Ammon's horn (tissue), 1 donor: ENCODE measurements around the gene NDUFS7.

Experiments used
- DNase-seq: peaks from one replicate; pipeline ENCODE4 v3.0.0-alpha.2; 2016; ENCODE audit warnings: low spot score

NDUFS7 gene

DNA sequence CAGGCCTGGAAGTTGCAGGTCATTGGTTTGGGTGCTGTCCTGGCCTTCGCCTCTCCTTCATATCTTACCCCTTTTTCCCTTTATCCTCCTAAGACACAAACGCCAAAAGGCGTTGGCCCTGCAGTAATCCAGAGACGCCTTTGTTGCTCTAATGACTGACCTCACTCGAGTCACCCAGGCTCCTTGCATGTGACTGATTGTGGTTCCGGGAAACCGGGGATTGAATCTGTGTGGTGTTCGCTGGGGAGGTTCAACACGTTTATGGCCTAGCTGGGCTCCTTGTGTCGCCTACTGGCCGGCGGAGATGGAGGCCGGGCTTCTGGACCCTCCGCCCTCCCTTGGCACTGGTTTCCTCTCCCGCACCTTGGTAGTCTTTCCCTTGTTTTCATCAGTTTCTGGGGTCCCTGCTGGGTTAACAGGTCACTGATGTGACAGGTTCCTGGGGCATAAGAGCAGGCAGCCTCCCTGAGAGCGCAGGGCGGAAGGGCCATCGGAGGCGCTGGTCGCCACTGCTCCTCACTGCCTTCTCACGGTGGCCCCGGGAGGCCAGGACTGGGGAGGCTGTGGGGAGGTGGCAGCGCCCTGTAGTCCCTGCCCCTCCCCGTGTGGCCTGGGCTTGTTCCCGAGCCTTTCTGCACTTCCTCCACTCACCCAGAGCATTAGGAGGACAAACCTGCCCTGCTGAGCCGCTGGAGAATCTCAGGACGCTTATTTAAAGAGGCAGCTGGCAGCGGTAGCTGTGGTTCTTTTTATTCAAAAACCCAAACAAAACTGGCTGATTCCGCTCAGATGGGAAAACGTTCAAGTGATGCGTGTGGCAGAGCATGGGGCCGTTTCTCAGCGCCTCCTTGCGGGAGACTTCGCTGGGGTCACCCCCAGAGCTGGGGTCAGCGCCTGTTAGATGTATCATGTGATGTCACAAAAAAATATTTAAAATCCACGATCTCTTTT, 18.1 kb upstream of the NDUFS7 start:
- DNase-seq, result no peak

DNA sequence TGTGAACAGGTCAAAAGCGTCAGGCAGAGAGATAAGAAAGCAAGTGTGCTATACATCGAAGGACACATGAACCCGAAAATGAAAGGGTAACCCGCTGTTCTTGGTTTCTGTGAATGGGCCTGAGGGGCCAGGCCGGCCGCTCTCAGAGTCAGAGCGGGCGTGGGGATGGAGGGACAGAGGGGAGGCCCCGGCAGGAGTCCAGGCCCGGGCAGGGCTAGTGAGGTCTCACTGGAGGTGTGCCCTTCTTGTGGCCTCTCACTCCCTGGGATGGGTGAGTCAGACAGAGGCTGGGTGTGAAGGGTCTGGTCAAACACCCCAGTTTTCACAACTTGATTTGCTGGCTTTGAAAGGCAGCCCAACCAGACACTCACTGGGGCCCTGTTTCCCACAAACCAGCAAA, 17.4 kb upstream of the NDUFS7 start:
- no peak for DNase-seq

DNA sequence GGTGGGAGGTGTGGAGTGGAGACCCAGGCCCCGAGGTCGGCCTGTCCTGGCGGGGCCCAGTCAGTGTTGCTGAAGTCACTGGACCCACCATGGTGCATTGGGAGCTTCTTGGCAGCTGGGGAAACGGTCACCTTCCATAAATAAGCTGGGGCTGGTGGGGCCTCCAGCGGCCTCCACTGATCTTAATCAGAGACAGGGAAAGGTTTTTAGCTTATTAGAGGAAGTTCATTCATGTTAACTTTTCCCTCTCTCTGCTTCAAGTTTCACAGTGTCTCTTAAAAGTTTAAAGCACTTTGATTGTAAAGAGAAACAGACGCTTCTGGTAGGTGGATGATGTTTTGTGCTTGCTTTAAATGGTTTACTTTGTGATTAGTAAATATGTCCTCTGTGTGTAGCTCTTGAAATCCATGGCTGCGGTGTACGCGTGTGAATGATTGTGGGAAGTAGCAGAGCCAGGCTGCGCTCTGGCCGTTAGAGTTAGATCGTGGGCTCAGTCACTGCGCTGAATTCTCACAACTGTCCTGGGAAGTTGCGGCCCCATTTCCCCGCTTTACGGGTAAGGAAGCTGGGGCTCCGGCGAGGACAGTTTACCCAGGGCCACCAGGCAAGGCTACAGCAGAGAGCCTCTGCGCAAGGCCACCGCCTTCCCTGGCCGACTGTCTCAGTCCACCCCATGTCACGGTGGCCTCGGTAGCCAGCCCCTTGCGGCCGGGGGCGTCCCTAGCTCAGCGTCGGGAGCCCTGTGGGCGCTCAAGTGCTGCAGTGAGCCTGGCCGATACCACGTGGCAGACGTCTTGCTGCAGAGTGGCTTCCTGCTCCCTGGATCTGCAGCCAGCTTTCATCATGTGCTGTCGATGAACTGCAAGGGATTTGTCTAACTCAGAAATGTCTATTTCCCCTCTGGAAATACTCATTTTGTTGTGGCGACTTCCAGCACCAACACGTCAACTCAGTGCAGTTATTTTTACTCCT, 16.5 kb upstream of the NDUFS7 start:
- DNase-seq, result no peak

DNA sequence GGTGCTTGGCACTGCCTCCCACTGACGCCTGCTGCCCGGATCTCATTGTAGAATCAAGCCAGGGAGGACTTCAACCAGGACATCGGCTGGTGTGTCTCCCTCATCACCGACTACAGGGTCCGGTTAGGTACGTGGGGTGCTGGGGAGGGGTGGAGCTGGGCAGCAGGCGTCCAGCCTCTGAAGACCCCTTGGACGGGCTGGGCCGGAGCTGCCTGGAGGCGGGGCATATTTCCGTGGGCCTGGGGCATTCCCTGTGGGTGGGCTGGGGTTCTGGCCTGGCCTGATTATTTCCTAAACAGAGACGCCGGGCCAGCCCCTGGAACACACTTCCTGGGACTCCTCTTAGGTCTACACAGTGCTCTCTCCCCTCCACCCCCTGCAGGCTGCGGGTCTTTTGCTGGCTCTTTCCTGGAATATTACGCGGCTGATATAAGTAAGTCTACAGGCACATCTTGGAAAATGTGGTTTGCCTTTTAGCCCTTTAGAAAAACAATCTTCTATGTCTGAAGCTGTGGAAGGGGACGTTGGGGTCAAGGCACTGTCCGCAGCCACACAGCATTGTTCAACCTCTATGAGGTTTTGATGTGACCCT, 14.4 kb upstream of the NDUFS7 start:
- no peak for DNase-seq

DNA sequence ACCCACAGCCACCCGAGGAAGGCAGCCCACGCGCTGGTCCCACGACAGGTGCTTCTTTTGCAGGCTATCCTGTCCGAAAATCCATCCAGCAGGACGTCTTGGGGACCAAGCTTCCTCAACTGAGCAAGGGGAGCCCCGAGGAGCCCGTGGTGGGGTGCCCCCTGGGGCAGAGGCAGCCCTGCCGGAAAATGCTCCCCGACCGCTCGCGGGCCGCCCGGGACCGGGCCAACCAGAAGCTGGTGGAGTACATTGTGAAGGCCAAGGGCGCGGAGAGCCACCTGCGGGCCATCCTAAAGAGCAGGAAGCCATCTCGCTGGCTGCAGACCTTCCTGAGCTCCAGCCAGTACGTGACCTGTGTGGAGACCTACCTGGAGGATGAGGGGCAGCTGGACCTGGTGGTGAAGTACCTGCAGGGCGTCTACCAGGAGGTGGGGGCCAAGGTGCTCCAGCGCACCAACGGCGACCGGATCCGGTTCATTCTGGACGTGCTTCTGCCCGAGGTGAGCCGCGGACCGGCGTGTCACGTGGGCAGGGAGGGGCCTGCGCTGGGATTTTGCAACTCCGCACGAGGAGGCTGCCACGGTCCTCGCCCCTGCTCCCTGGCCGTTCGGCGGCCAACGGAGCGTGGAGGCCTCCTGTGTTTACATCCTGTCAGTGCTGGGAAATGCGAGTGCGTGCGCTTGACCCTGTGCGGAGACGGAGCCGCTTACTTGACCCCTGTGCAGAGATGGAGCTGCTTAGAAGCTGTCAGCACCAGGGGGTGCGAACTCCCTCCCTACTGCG, 12.9 kb upstream of the NDUFS7 start:
- no peak for DNase-seq

DNA sequence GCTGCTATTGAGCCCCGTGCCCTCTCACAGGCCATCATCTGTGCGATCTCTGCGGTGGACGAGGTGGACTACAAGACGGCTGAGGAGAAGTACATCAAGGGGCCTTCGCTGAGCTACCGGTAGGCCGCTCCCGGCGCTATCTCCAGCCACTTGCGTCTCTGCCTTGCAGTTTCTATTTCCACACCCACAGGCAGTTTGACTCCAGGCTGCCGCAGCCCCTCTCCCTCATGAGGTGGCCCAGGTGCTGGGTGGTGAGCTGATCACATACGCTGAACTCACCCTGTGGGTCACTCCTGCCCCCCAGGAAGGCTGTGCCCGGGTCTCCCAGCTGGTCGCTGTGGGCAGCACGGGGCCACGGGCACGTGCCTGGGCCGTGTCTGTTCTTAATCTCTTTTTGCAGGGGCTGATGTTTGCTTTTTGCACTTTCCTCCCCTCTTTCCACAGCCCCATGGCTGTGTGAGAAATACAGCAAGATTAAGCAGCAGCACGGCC, 10.6 kb upstream of the NDUFS7 start:
- DNase-seq, result no peak

DNA sequence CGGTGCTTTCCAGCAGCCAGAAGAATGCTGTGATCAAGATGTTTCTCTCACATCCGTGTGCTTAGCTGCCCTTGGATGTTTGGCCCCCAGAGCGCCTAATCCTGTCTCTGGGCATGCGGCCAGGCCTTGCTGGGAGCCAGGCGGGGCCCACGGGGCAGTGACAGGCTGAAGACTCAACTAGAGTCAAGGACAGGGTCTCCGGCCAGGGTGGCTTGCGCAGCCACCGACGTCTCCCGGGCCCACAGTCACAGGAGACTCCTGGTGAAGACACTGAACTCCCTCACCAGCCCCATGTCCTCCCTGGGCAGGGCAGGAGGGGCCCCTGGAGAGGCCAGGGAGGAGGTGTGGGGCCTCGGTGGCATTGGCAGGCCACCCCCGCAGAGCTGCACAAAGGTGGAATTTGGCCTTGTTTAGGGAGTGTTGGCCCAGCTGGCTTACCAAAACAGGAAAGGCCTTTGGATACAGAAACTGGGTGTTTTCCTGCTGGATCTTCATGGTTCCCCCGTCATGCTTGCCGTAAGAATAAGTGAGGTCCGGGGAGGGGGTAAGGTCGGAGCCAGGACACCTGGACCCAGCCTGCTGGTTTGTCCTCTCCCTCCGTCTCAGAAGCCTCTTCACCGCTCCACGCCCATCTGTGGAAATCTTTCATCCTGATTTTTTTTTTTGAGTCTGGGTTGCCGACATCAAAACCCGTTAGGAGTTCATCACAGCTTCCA, 10.0 kb upstream of the NDUFS7 start:
- no peak for DNase-seq

DNA sequence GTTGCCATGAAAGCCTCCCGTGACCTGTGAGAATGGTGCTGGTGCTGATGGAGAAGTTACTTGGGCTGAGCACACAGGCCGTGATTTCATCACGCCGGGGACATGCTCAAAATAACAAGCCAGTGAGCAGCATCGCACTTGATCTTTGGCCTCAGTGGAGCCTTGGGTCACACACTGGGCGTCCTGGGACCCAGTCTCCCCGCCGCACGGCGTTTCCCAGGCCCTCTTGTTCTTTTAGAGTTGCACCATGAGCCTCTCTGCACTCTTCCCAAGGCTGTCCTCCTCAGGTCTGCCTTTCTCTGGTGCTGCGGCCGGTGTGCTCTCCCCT, 9.5 kb upstream of the NDUFS7 start:
- DNase-seq, result no peak

DNA sequence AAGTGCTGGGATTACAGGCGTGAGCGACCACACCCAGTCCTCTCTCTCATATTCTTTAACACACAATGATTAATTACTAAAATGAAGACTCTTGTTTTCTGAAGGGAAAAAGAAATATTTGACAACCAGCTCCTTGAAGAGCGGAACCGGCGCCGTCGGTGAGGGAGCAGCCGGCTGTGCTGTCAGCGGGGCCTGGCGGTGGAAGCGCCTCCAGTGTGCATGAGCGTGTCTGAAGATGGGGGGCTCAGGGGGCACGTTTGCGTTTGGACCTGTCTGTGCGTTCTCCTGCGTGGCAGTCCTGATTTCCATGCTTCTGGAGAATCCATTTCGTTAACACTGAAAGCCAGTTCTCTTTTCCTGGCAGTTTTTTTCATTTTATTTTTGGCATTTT, 7.3 kb upstream of the NDUFS7 start:
- DNase-seq, result no peak

DNA sequence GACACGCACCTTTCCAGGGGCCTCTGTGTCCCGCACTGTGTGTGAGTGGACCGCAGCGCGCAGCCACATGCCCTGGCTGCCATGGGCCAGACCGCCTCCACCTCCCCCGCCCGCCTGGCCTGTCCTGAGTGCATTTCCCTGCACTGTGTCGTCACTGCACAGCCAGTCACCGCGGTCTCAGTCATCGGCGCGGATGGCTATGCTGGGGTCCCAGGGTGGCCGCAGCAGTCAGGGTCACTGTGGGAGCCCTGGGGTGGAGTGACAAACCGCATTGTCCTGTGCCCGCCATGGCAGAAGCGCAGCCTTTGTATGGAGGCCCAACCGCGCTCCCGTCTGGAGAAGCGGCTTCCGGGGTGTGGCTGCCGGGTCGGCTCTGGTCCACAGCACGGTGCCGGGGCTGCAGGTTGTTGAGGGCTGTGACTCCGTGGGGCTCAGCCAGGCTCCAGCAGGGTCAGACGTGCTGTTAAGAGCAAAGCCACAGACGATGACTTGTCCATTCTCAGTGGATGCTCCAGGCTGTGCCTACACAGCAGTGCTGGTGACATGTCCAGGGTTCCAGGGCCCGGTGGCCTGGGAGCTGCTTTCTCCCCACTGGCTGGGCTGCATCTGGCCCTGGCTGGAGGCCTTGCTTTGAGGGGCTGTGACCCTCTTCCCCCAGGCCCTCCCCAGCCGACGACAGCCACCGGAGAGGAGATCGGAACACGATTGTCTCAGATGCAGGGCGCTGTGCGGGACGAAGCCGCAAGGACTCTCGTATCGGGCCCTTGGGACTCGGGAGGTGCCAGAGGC, 6.3 kb upstream of the NDUFS7 start:
- no peak for DNase-seq

DNA sequence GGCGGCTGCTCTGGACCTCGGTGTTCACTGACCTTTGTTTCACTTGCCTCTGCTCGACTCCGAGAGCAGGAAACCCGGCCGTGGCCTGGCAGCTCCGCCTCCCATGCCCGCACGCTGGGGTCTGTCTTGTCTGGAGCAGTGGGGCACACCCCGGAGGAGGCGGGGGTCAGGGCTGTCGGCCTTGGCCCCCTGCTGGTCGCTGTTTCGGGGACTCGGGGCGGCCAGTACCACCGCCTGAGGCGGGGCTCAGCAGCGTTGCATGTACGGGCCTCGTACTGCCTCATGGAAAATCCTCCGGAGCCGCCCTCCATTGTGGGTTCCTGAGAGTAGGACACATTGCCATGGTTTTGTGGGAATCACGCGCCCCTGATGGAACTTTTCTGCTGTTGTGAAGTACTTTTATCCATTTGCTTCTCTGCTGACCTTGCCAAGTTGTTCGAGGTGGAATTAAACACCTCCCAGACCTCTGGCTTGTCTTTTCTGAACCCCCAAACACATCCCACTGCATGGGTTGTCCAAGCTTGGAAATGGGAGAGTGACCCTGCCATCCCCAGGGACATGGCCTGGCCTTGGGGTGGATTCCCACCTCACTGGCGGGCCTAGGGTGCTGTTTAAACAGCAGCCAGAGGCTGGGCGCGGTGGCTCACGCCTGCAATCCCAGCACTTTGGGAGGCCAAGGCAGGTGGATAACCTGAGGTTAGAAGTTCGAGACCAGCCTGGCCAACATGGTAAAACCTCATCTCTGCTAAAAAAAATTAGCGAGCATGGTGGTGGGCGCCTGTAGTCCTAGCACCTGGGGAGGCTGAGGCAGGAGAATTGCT, 5.5 kb upstream of the NDUFS7 start:
- DNase-seq, result no peak

DNA sequence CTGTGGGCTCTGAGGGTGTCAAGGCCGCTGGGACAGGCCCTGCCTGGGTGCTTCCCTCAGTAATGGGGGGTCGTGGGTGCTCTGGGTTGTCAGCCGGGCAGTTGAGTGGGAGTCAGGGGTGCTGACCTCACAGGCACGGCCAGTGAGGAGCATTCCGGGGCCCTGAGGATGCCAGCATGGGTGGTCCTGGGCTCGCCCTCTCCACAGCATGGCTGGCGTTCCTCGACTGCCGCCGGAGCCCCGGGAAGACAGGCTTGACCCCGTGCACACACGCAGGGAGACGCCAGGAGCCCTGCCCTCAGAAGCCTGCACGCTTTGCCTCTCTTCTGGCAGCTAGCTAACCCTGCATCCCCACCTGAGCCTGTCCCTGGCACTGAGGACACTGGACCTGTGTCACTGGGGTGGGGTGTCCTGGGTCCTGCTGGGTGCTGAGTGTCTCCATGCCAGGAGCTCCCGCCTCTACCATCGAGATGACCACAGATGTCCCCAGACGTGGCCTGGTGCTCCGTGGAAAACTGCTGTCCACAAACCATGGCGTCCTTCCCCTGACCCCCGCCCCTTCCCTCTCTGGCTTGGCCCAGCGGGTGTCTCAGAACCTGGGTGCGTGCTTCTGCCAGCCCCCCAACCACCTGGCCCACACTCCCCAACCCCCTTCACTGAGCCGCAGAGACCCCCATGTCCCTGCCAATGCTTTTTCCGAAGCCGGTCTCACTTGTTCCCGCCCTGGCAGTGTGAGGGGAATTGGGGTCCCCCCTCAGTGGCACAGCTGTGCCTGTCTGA, 4.4 kb upstream of the NDUFS7 start:
- DNase-seq, result no peak

DNA sequence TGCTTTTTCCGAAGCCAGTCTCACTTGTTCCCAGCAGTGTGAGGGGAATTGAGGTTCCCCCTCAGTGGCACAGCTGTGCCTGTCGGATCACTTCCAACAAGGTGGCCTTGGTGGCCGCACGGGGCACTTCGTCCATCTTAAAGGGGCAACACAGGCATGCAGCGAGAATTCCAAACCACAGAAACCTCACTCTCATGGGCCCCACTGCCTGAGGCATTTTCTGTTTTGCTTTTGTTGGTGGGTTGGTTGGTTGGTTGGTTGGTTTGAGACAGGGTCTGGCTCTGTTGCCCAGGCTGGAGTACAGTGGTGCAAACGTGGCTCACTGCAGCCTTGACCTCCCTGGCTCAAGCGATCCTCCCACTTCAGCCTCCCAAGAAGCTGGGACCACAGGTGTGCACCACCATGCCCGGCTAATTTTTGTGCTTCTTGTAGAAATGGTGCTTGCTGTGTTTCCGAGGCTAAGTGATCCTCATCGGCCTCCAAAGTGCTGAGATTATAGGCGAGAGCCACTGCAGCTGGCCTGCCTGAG, 3.7 kb upstream of the NDUFS7 start:
- DNase-seq, result no peak

DNA sequence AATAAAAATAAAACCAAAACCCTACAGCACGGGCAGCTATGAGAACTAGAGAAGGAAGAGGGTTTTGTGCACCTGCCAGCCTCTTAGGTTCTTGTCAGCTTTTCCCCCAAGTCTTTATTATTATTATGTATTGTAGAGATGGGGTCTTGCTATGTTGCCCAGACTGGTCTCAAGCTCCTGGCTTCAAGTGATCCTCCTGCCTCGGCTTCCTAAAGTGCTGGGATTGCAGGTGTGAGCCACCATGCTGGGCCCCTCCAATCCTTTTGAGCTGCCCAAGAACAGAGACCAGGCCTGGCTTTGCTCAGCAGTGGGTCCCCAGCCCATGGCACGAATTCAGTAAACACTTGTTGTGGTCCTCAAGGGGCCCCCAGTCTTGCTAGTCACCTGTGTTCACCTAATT, 1.5 kb upstream of the NDUFS7 start:
- no peak for DNase-seq

DNA sequence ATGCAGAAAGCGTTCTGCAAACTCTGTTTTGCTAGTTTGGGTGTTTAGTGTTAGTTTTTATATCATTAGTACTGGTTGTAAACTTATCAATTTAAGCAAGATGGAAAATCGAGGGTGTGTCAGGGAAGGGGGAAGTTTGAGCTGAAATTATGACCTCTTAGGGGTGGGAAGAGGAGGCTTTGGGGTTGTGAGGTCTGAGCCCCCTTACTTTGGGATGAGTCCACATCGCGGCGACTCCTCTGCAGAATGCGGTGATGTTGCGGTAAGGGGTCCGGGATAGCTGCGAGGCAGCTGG, 743 bp upstream of the NDUFS7 start:
- DNase-seq, result no peak

DNA sequence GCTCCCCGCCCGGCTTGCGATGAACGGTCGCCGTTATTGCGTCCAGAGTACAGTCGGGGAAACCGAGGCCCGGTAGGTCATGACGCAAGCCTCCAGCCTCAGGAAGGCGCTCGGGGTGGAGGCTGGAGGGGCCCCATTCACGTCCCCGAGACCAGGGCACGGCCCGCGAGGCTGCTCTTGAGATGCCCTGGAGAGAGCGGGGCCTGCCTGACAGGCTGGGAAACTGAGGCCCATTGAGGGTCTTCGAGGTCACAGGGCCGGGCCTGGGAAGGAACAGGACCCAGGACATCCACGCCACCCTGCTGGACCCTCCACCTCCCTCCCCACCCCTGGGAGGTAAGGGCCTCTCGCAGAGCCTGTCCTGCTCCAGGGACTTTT, 367 bp downstream of the NDUFS7 start:
- no peak for DNase-seq

DNA sequence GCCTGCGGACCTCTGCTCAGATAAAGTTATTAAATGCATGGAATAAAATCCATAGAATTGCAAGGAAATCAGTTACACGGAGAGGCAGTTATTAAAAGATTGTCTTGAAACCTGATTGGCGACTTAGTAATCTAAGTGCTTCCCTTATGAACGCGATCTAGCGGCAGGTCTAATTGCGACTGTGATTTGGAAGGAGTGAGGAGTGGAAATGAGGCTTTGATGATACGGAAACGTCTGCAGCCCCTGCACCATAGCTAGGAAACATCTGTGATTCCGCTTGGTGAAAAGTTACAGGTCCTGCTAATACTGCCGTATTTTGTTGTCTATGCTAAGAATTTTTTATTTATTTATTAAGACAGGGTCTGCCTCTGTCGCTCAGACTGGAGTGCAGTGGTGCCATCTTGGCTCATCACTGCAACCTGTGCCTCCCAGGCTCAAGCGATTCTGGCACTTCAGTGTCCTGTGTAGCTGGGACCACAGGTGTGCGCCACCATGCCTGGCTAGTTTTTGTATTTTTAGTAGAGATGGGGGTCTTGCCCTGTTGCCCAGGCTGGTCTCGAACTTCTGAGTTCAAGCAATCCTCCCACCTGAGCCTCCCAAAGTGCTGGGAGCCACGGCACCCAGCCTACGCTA, 887 bp downstream of the NDUFS7 start:
- DNase-seq, result no peak

DNA sequence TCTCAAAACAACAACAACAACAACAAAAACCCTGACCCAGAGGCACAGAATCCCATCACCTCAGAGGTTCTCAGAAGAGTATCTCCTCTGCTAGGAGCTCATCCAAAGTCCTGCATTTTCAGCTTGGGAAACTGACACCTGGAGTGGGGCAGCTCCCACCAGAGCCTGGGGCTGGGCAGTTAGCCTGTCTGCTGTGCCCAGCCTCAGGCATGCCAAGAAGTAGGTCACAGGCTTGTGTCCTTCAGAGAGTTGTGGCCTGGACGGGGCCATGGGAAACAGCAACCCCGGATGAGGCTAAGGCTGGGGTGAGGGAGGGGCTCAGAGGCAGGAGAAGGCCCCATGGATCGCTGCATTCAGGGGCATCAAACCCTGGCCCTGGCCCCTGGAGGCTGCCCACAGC, 2.1 kb downstream of the NDUFS7 start:
- no peak for DNase-seq
